Skeletal muscle tissue (tissue), 4 donors: Measurements from ENCODE around the gene TSPAN15. TPM values are rescaled to one million over a fixed set of nuclear protein-coding genes. Genes with fewer than 3 reads are reported as not detected.

Source experiments
- H3K27ac ChIP-seq: one replicate; pipeline ENCODE4 v1.7.0; 2013; ENCODE audit warnings: mild to moderate bottlenecking, low read depth, low read length, inconsistent platforms
- H3K27me3 ChIP-seq, 3 donors: one replicate each; pipeline ENCODE4 v1.7.0; 2013; ENCODE audit warnings: low read length in 3 of 3; ENCODE audit not compliant: control insufficient read depth in 3 of 3, insufficient read depth in 3 of 3
- H3K36me3 ChIP-seq, 3 donors: one replicate each; pipeline ENCODE4 v1.7.0; 2013; ENCODE audit warnings: low read length in 3 of 3; ENCODE audit not compliant: control insufficient read depth in 3 of 3, insufficient read depth in 3 of 3
- H3K4me1 ChIP-seq, 3 donors: one replicate each; pipeline ENCODE4 v1.7.0; 2013; ENCODE audit warnings: low read length in 3 of 3, mild to moderate bottlenecking in 3 of 3; ENCODE audit not compliant: control insufficient read depth in 3 of 3, insufficient read depth in 3 of 3
- H3K4me3 ChIP-seq, 3 donors: one replicate each; pipeline ENCODE4 v1.7.0; 2013; ENCODE audit warnings: low read length in 3 of 3
- H3K9ac ChIP-seq, 3 donors: one replicate each; pipeline ENCODE4 v1.7.0; 2013; ENCODE audit warnings: low read length in 3 of 3, mild to moderate bottlenecking in 3 of 3, moderate library complexity in 2 of 3, low read depth in 1 of 3
- H3K9me3 ChIP-seq, 3 donors: one replicate each; pipeline ENCODE4 v1.7.0; 2013; ENCODE audit warnings: low read length in 3 of 3; ENCODE audit not compliant: control insufficient read depth in 3 of 3
- total RNA-seq: library from RNA; depleted of rRNA; stranded (reverse); fragments of >200 nt; gene quantifications from one replicate; pipeline ENCODE4 v1.2.3, GENCODE V29; 2014
- donor health status: Osteomylitis.

Gene TSPAN15
- total RNA-seq, 1 donor from 2014 or later, result 72.0 TPM

- peaks cover 30 to 61% (median 32%) of the 10 kb centered on the region in 3 donors for H3K4me1 ChIP-seq
- H3K4me3 ChIP-seq, result no peak overlapping the region
- peaks cover 0 to 2% (median 2%) of the 10 kb centered on the region in 3 donors for H3K36me3 ChIP-seq
- no peaks in the 10 kb centered on the region for H3K9me3 ChIP-seq
- no peak overlapping the region for H3K27ac ChIP-seq
- H3K9ac ChIP-seq, result no peak overlapping the region
- no peaks in the 10 kb centered on the region for H3K27me3 ChIP-seq
These were observed 39.6 kb downstream of the TSPAN15 start for GRCh38 chr10:69490876-69491275.

GRCh38 chr10:69491611-69492010 lies 40.3 kb downstream of the TSPAN15 start:
- H3K27me3 ChIP-seq, result no peaks in the 10 kb centered on the region
- H3K4me3 ChIP-seq, result no peak overlapping the region
- no peak overlapping the region for H3K27ac ChIP-seq
- H3K4me1 ChIP-seq, result peaks cover 27 to 60% (median 34%) of the 10 kb centered on the region in 3 donors
- peaks cover 0 to 2% (median 2%) of the 10 kb centered on the region in 3 donors for H3K36me3 ChIP-seq
- H3K9me3 ChIP-seq, result no peaks in the 10 kb centered on the region
- no peak overlapping the region for H3K9ac ChIP-seq

- Histone ChIP-seq H3K9ac (no peak overlapping the region), H3K27me3 (no peaks in the 10 kb centered on the region), H3K36me3 (peaks cover 0 to 2% (median 2%) of the 10 kb centered on the region in 3 donors), H3K9me3 (no peaks in the 10 kb centered on the region), H3K4me3 (no peak overlapping the region), H3K4me1 (peaks cover 26 to 60% (median 34%) of the 10 kb centered on the region in 3 donors), H3K27ac (no peak overlapping the region)
These were observed 41.0 kb downstream of the TSPAN15 start for GRCh38 chr10:69492091-69492745.

GRCh38 chr10:69492746-69493462 lies 41.6 kb downstream of the TSPAN15 start:
- no peak overlapping the region for H3K27ac ChIP-seq
- H3K9me3 ChIP-seq, result no peaks in the 10 kb centered on the region
- H3K4me3 ChIP-seq, result no peak overlapping the region
- peaks cover 0 to 4% (median 2%) of the 10 kb centered on the region in 3 donors for H3K36me3 ChIP-seq
- no peak overlapping the region for H3K9ac ChIP-seq
- peaks cover 28 to 60% (median 38%) of the 10 kb centered on the region in 3 donors for H3K4me1 ChIP-seq
- no peaks in the 10 kb centered on the region for H3K27me3 ChIP-seq

GRCh38 chr10:69494626-69495558 lies 43.6 kb downstream of the TSPAN15 start:
- H3K27ac ChIP-seq, result peak overlapping the region; percentile 90
- H3K4me1 ChIP-seq, result peaks cover 48 to 78% (median 57%) of the 10 kb centered on the region in 3 donors

GRCh38 chr10:69495666-69496065 lies 44.4 kb downstream of the TSPAN15 start:
- peaks cover 0 to 4% (median 3%) of the 10 kb centered on the region in 3 donors for H3K36me3 ChIP-seq
- H3K9me3 ChIP-seq, result no peaks in the 10 kb centered on the region
- H3K9ac ChIP-seq, result no peak overlapping the region
- peaks cover 50 to 82% (median 64%) of the 10 kb centered on the region in 3 donors for H3K4me1 ChIP-seq
- peak overlapping the region; percentile 90 for H3K27ac ChIP-seq
- no peaks in the 10 kb centered on the region for H3K27me3 ChIP-seq
- no peak overlapping the region for H3K4me3 ChIP-seq

More at GRCh38 chr10:69494626-69495558, 43.6 kb downstream of the TSPAN15 start:
- H3K36me3 ChIP-seq, result peaks cover 1 to 4% (median 3%) of the 10 kb centered on the region in 3 donors
- H3K9ac ChIP-seq, result peak overlapping the region in 1 of 3 donors; percentile 3
- H3K9me3 ChIP-seq, result no peaks in the 10 kb centered on the region
- H3K27me3 ChIP-seq, result no peaks in the 10 kb centered on the region
- H3K4me3 ChIP-seq, result no peak overlapping the region

- H3K4me3 ChIP-seq, result peak overlapping the region in 1 of 3 donors; percentile 29
- peak overlapping the region; percentile 90 for H3K27ac ChIP-seq
- H3K9ac ChIP-seq, result peak overlapping the region in 2 of 3 donors; percentile 66 to 71
- H3K9me3 ChIP-seq, result no peaks in the 10 kb centered on the region
- no peaks in the 10 kb centered on the region for H3K27me3 ChIP-seq
- H3K4me1 ChIP-seq, result peaks cover 50 to 82% (median 64%) of the 10 kb centered on the region in 3 donors
- peaks cover 0 to 4% (median 3%) of the 10 kb centered on the region in 3 donors for H3K36me3 ChIP-seq
These were observed 45.3 kb downstream of the TSPAN15 start for GRCh38 chr10:69496352-69497230.

GRCh38 chr10:69497231-69497561 lies 45.9 kb downstream of the TSPAN15 start:
- Histone ChIP-seq H3K36me3 (peaks cover 0 to 4% (median 3%) of the 10 kb centered on the region in 3 donors), H3K9ac (peak overlapping the region in 2 of 3 donors; percentile 33 to 66), H3K4me3 (no peak overlapping the region), H3K9me3 (no peaks in the 10 kb centered on the region), H3K4me1 (peaks cover 47 to 78% (median 60%) of the 10 kb centered on the region in 3 donors), H3K27me3 (no peaks in the 10 kb centered on the region), H3K27ac (peak overlapping the region; percentile 54)
